Measurements from ENCODE around the gene CAMKV. TPM values are rescaled to one million over a fixed set of nuclear protein-coding genes. Genes with fewer than 3 reads are reported as not detected.

CAMKV gene
- polyA plus RNA-seq, 1 donor (not counting 4 experiments of a cell fraction or from before 2014, with no cell fraction given): not detected

- Histone ChIP-seq H3K9me3 (ENCODE audit: control insufficient read depth, low read depth, low read length) (no peaks in the 10 kb centered on the region), H3K4me3 (ENCODE audit: control insufficient read depth in 2 of 3, extremely low read depth in 1 of 3, insufficient read depth in 2 of 3, low read depth in 1 of 3, low read length in 3 of 3) (peak overlapping the region; percentile 69 to 81 (median 74)), H3K36me3 (ENCODE audit: control insufficient read depth in 2 of 2, extremely low read depth in 1 of 2, insufficient read depth in 2 of 2, low read length in 2 of 2) (peaks cover 37 to 46% of the 10 kb centered on the region in 2 experiments), H2AFZ (ENCODE audit: control insufficient read depth, low read length) (no peak overlapping the region), H3K4me1 (ENCODE audit: control insufficient read depth, extremely low read depth, insufficient read depth, low read length) (peaks cover 30% of the 10 kb centered on the region), H3K4me2 (ENCODE audit: control insufficient read depth, extremely low read depth, insufficient read depth, low read depth, low read length) (peak overlapping the region; percentile 93), H3K27me3 (ENCODE audit: control insufficient read depth, extremely low read depth, insufficient read depth, low read length) (no peaks in the 10 kb centered on the region), H3K9ac (ENCODE audit: control insufficient read depth, extremely low read depth, insufficient read depth, low read length) (peak overlapping the region; percentile 86), H4K20me1 (ENCODE audit: control insufficient read depth, extremely low read depth, insufficient read depth, low read length) (no peaks in the 10 kb centered on the region), H3K9me1 (ENCODE audit: control insufficient read depth, extremely low read depth, insufficient read depth, low read length) (peaks cover 5% of the 10 kb centered on the region), H3K79me2 (ENCODE audit: control insufficient read depth, insufficient read depth, low read length) (peaks cover 78% of the 10 kb centered on the region), H3K27ac (ENCODE audit: control insufficient read depth, insufficient read depth, low read length) (peak overlapping the region; percentile 97)
- FAIRE-seq (peak; percentile 23), DNase-seq (ENCODE audit: low read depth, low spot score) (no peak)
- TF ChIP-seq EZH2 (IDR thresholded peaks at IDR 0.05; ENCODE audit: low read length): no peak
- TF ChIP-seq CTCF (optimal IDR thresholded peaks at IDR 0.05 in 1 of 3, IDR thresholded peaks at IDR 0.05 in 1 of 3, conservative IDR thresholded peaks at IDR 0.05 in 1 of 3; ENCODE audit: extremely low read depth in 1 of 3, insufficient read depth in 2 of 3, low read length in 3 of 3): peak in 2 of 3 experiments; percentile 54 to 80
- dilution Hi-C loops (cut with MboI; ENCODE audit: extremely low pct_ligation_motif_present, low sequenced_read_pairs): no loop called here
Observed at GRCh38 chr3:49899815-49900214, 30.1 kb upstream of the CAMKV start.

DNA sequence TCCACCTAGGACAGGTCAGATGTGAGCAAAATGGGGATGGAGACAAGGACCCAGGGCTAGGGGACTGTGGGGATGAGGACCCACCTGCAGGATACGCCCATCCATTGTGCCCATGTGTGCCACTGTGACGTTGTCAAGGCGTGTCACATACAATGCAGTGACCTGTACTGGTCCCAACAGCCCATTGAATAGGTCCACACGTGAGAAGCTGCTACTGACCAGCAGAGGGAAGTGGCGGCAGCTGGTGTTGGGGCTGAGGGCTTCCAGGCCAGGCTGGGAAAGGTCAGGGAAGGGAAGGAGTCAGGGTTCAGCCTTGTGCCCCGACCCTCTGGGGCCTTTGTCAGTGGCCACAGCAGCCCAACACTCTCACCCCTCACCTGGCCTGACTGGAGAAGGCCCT, 29.3 kb upstream of the CAMKV start:
- H3K36me3 ChIP-seq (ENCODE audit: control insufficient read depth in 2 of 2, extremely low read depth in 1 of 2, insufficient read depth in 2 of 2, low read length in 2 of 2): peaks cover 41 to 50% of the 10 kb centered on the region in 2 experiments
- no peaks in the 10 kb centered on the region for H4K20me1 ChIP-seq (ENCODE audit: control insufficient read depth, extremely low read depth, insufficient read depth, low read length)
- peaks cover 26% of the 10 kb centered on the region for H3K4me1 ChIP-seq (ENCODE audit: control insufficient read depth, extremely low read depth, insufficient read depth, low read length)
- H3K4me3 ChIP-seq (ENCODE audit: control insufficient read depth in 2 of 3, extremely low read depth in 1 of 3, insufficient read depth in 2 of 3, low read depth in 1 of 3, low read length in 3 of 3): peak overlapping the region; percentile 15 to 63 (median 21)
- peak overlapping the region; percentile 35 for H3K9ac ChIP-seq (ENCODE audit: control insufficient read depth, extremely low read depth, insufficient read depth, low read length)
- H3K27ac ChIP-seq (ENCODE audit: control insufficient read depth, insufficient read depth, low read length): peak overlapping the region; percentile 57
- TF ChIP-seq CTCF (optimal IDR thresholded peaks at IDR 0.05 in 1 of 3, IDR thresholded peaks at IDR 0.05 in 1 of 3, conservative IDR thresholded peaks at IDR 0.05 in 1 of 3; ENCODE audit: extremely low read depth in 1 of 3, insufficient read depth in 2 of 3, low read length in 3 of 3): no peak
- H3K79me2 ChIP-seq (ENCODE audit: control insufficient read depth, insufficient read depth, low read length): peaks cover 76% of the 10 kb centered on the region
- peak overlapping the region; percentile 93 for H3K4me2 ChIP-seq (ENCODE audit: control insufficient read depth, extremely low read depth, insufficient read depth, low read depth, low read length)
- no peak overlapping the region for H2AFZ ChIP-seq (ENCODE audit: control insufficient read depth, low read length)
- dilution Hi-C loops (cut with MboI; ENCODE audit: extremely low pct_ligation_motif_present, low sequenced_read_pairs): no loop called here
- peaks cover 5% of the 10 kb centered on the region for H3K9me1 ChIP-seq (ENCODE audit: control insufficient read depth, extremely low read depth, insufficient read depth, low read length)
- no peaks in the 10 kb centered on the region for H3K27me3 ChIP-seq (ENCODE audit: control insufficient read depth, extremely low read depth, insufficient read depth, low read length)
- H3K9me3 ChIP-seq (ENCODE audit: control insufficient read depth, low read depth, low read length): no peaks in the 10 kb centered on the region
- DNase-seq (ENCODE audit: low read depth, low spot score): no peak
- FAIRE-seq: no peak

Data from keratinocyte (primary cell).